Smooth muscle cell (in vitro differentiated cells): Measurements from ENCODE around the gene MTCL3.

Source experiments
- DNase-seq: peaks from one replicate; lab custom pipeline; 2025; ENCODE audit not compliant: unreplicated experiment; lab: John Stamatoyannopoulos, UW
- H2AFZ ChIP-seq: fragments of 200-600 bp; sonication (generic); 2 replicates; pipeline ENCODE4 v1.6.0; 2016; ENCODE audit warnings: antibody characterized with exemption, low read depth, mild to moderate bottlenecking
- H3F3A ChIP-seq: fragments of 200-600 bp; sonication (generic); 2 replicates; pipeline ENCODE4 v1.6.0; 2017; ENCODE audit warnings: antibody characterized with exemption, low read depth
- H3K27ac ChIP-seq: fragments of 200-600 bp; sonication (generic); 2 replicates; pipeline ENCODE4 v1.5.1; 2016; ENCODE audit warnings: low read depth, mild to moderate bottlenecking
- H3K27me3 ChIP-seq: fragments of 200-600 bp; sonication (generic); 2 replicates; pipeline ENCODE4 v1.6.1; 2016; ENCODE audit warnings: low read depth, mild to moderate bottlenecking
- H3K36me3 ChIP-seq: fragments of 200-600 bp; sonication (generic); 2 replicates; pipeline ENCODE4 v1.5.1; 2016; ENCODE audit warnings: low read depth
- H3K4me1 ChIP-seq: fragments of 200-600 bp; sonication (generic); 2 replicates; pipeline ENCODE4 v1.5.1; 2016; ENCODE audit warnings: low read depth
- H3K4me2 ChIP-seq: fragments of 200-600 bp; sonication (generic); 2 replicates; pipeline ENCODE4 v1.6.0; 2016; ENCODE audit warnings: mild to moderate bottlenecking
- H3K4me3 ChIP-seq: fragments of 200-600 bp; sonication (generic); 2 replicates; pipeline ENCODE4 v1.5.1; 2016; ENCODE audit warnings: mild to moderate bottlenecking
- H3K79me2 ChIP-seq: fragments of 200-600 bp; sonication (generic); 2 replicates; pipeline ENCODE4 v1.6.0; 2016; ENCODE audit warnings: low read depth, mild to moderate bottlenecking
- H3K9ac ChIP-seq: fragments of 200-600 bp; sonication (generic); 2 replicates; pipeline ENCODE4 v1.6.0; 2016; ENCODE audit warnings: low read depth
- H3K9me3 ChIP-seq: fragments of 200-600 bp; sonication (generic); replicated peaks from 2 replicates; pipeline ENCODE4 v1.5.1; 2016; ENCODE audit warnings: low read depth
- H4K20me1 ChIP-seq: fragments of 200-600 bp; sonication (generic); 2 replicates; pipeline ENCODE4 v1.6.0; 2016; ENCODE audit warnings: low read depth
- WGBS: methylation state at CpG from one replicate; pipeline ENCODE4 v1.1.7; 2016; ENCODE audit warnings: low lambda C conversion rate; 5-methylcytosine and 5-hydroxymethylcytosine counted together
- TF ChIP-seq, protein P1 (sequence below): fragments of 200-600 bp; sonication (generic); IDR thresholded peaks from 2 replicates; pipeline ENCODE4 v1.5.1; 2017; ENCODE audit warnings: borderline replicate concordance, mild to moderate bottlenecking, antibody characterized with exemption; ENCODE audit not compliant: insufficient read depth, poor library complexity, severe bottlenecking

Gene MTCL3

GRCh38 chr6:127483399-127484055 is 35.6 kb downstream of the MTCL3 start:
- Histone ChIP-seq H3K4me3 (no peak overlapping the region), H3K9ac (no peak overlapping the region), H3K4me1 (no peaks in the 10 kb centered on the region), H2AFZ (no peak overlapping the region), H3K9me3 (no peaks in the 10 kb centered on the region), H3K4me2 (no peak overlapping the region), H3K27me3 (no peaks in the 10 kb centered on the region), H3F3A (no peaks in the 10 kb centered on the region), H3K79me2 (no peaks in the 10 kb centered on the region), H4K20me1 (no peaks in the 10 kb centered on the region), H3K36me3 (no peaks in the 10 kb centered on the region), H3K27ac (no peak overlapping the region)
- 47% methylated on average over 5 of the region's 5 CpGs for WGBS
- TF ChIP-seq, protein P1, sequence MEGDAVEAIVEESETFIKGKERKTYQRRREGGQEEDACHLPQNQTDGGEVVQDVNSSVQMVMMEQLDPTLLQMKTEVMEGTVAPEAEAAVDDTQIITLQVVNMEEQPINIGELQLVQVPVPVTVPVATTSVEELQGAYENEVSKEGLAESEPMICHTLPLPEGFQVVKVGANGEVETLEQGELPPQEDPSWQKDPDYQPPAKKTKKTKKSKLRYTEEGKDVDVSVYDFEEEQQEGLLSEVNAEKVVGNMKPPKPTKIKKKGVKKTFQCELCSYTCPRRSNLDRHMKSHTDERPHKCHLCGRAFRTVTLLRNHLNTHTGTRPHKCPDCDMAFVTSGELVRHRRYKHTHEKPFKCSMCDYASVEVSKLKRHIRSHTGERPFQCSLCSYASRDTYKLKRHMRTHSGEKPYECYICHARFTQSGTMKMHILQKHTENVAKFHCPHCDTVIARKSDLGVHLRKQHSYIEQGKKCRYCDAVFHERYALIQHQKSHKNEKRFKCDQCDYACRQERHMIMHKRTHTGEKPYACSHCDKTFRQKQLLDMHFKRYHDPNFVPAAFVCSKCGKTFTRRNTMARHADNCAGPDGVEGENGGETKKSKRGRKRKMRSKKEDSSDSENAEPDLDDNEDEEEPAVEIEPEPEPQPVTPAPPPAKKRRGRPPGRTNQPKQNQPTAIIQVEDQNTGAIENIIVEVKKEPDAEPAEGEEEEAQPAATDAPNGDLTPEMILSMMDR, result no peak
- no peak for DNase-seq

DNA sequence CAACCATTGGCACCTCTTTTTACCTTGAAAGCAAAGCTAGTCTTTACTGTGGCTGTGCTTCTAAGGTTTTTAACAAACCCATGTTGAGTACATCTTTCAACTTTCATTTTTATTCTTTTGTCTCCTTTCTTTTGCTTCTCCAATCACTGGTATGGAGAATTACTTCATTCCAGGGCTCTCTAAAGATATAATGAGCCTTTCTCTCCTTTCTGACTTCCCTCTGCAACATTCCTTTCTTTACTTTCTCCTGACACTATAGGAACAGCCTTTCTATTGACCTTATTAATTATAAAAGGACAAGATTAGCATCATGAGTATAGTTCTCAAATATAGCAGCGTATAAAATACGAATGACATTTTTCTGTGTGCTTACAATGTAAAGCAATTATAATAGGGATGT is 36.8 kb downstream of the MTCL3 start:
- TF ChIP-seq, protein P1, result no peak
- Histone ChIP-seq H3K9ac (no peak overlapping the region), H3K4me1 (no peaks in the 10 kb centered on the region), H3K27me3 (no peaks in the 10 kb centered on the region), H3K79me2 (no peaks in the 10 kb centered on the region), H3K27ac (no peak overlapping the region), H3K4me2 (no peak overlapping the region), H3K9me3 (no peaks in the 10 kb centered on the region), H3K36me3 (no peaks in the 10 kb centered on the region), H3K4me3 (no peak overlapping the region), H3F3A (no peaks in the 10 kb centered on the region), H4K20me1 (no peaks in the 10 kb centered on the region), H2AFZ (no peak overlapping the region)
- WGBS, result 96% methylated on average over 2 of the region's 2 CpGs
- DNase-seq, result no peak

DNA sequence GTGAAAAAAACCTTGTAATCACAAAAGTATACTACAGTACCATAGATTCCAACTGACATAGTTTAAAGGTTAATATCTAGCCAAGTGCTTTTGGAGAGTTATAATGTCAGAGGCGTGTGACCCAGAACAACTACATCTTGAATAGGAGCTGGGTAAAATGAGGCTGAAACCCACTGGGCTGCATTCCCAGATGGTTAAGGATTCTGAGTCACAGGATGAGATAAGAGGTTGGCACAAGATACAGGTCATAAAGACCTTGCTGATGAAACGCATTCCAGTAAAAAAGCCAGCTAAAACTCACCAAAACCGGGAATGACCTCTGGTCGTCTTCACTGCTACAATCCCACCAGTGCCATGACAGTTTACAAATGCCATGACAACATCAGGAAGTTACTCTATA is 37.5 kb downstream of the MTCL3 start:
- Histone ChIP-seq H3K4me2 (no peak overlapping the region), H3K79me2 (no peaks in the 10 kb centered on the region), H4K20me1 (no peaks in the 10 kb centered on the region), H3F3A (no peaks in the 10 kb centered on the region), H2AFZ (no peak overlapping the region), H3K27ac (no peak overlapping the region), H3K4me1 (no peaks in the 10 kb centered on the region), H3K36me3 (no peaks in the 10 kb centered on the region), H3K9me3 (no peaks in the 10 kb centered on the region), H3K4me3 (no peak overlapping the region), H3K9ac (no peak overlapping the region), H3K27me3 (no peaks in the 10 kb centered on the region)
- 46% methylated on average over 4 of the region's 4 CpGs for WGBS
- TF ChIP-seq, protein P1, result no peak
- DNase-seq, result no peak

DNA sequence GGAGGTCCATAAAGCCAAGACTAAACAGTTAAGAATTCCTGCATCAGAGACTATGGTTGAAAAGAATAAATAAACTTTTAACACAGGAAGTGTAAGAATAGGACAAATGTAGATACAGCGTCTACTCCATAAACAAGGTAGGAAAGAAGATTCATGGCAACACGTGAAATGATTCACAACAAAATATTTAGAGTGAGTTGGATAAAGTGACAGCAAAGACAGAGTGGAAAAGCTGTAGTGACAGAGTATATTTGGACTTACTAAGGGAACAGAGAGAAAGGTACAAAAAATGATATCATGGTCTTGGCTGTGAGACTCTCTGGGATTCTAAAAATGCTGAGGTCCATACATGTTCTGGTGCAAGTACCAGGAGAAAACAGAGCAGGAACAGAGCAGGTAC is 38.0 kb downstream of the MTCL3 start:
- Histone ChIP-seq H3K9ac (no peak overlapping the region), H3K4me2 (no peak overlapping the region), H4K20me1 (no peaks in the 10 kb centered on the region), H3K27ac (no peak overlapping the region), H3K27me3 (no peaks in the 10 kb centered on the region), H3F3A (no peaks in the 10 kb centered on the region), H3K36me3 (no peaks in the 10 kb centered on the region), H3K9me3 (no peaks in the 10 kb centered on the region), H3K4me3 (no peak overlapping the region), H3K79me2 (no peaks in the 10 kb centered on the region), H3K4me1 (no peaks in the 10 kb centered on the region), H2AFZ (no peak overlapping the region)
- TF ChIP-seq, protein P1, result no peak
- WGBS, result 63% methylated on average over 2 of the region's 2 CpGs
- no peak for DNase-seq
